HG02970 (cell line): Measurements from ENCODE around the gene ABCA1.

Source experiments
- ATAC-seq: cut with Tn5 transposase; IDR thresholded peaks from one replicate; pipeline ENCODE4 v1.9.1; 2021; ENCODE audit warnings: mild to moderate bottlenecking, moderate library complexity, moderate number of reproducible peaks; ENCODE audit not compliant: unreplicated experiment, low FRiP score

The ABCA1 gene

GRCh38 chr9:104808035-104808614, 119.8 kb downstream of the ABCA1 start:
- ATAC-seq: no peak

- ATAC-seq: no peak
Measured at GRCh38 chr9:104805441-104805840, 122.5 kb downstream of the ABCA1 start.

- no peak for ATAC-seq
Measured at GRCh38 chr9:104802906-104803305, 125.0 kb downstream of the ABCA1 start.

- ATAC-seq: no peak
Measured at GRCh38 chr9:104802110-104802509, 125.8 kb downstream of the ABCA1 start.

GRCh38 chr9:104800068-104800785, 127.7 kb downstream of the ABCA1 start:
- no peak for ATAC-seq

GRCh38 chr9:104798209-104798995, 129.6 kb downstream of the ABCA1 start:
- ATAC-seq: no peak

- ATAC-seq: no peak
Measured at GRCh38 chr9:104795857-104796256, 132.1 kb downstream of the ABCA1 start.

- no peak for ATAC-seq
Measured at GRCh38 chr9:104795082-104795481, 132.9 kb downstream of the ABCA1 start.

- ATAC-seq: no peak
Measured at GRCh38 chr9:104794070-104794469, 133.9 kb downstream of the ABCA1 start.

- ATAC-seq: no peak
Measured at GRCh38 chr9:104788251-104788650, 139.7 kb downstream of the ABCA1 start.

- no peak for ATAC-seq
Measured at GRCh38 chr9:104787306-104788015, 140.5 kb downstream of the ABCA1 start.

GRCh38 chr9:104786293-104786692, 141.7 kb downstream of the ABCA1 start:
- ATAC-seq: no peak

GRCh38 chr9:104784098-104784497, 143.9 kb downstream of the ABCA1 start:
- no peak for ATAC-seq

- ATAC-seq: no peak
Measured at GRCh38 chr9:104783588-104783987, 144.4 kb downstream of the ABCA1 start.

- no peak for ATAC-seq
Measured at GRCh38 chr9:104780796-104781395, 147.1 kb downstream of the ABCA1 start.

- ATAC-seq: no peak
Measured at GRCh38 chr9:104779946-104780535, 147.9 kb downstream of the ABCA1 start.

GRCh38 chr9:104779334-104779733, 148.6 kb downstream of the ABCA1 start:
- ATAC-seq: no peak

- no peak for ATAC-seq
Measured at GRCh38 chr9:104778802-104779201, 149.2 kb downstream of the ABCA1 start.

- ATAC-seq: no peak
Measured at GRCh38 chr9:104776797-104777196, 151.2 kb downstream of the ABCA1 start.

- ATAC-seq: no peak
Measured at GRCh38 chr9:104775976-104776375, 152.0 kb downstream of the ABCA1 start.
